T-helper 1 cell treated with Interleukin-12 subunit alpha and Interleukin-12 subunit beta and Interleukin-4 antibody, amounts not matched to agents 30 μg/mL and 1 μg/mL, for 36 hours (primary cell): Measurements from ENCODE around the gene THRB.

Experiments used
- H3K27ac Mint-ChIP-seq: one replicate; pipeline ENCODE4 v1.8.0; 2021; ENCODE audit warnings: mild to moderate bottlenecking, mixed read lengths
- H3K27me3 Mint-ChIP-seq: one replicate; pipeline ENCODE4 v1.8.0; 2021; ENCODE audit warnings: low read depth, mixed read lengths
- H3K36me3 Mint-ChIP-seq: one replicate; pipeline ENCODE4 v1.8.0; 2021; ENCODE audit warnings: low read depth, mixed read lengths
- H3K4me1 Mint-ChIP-seq: one replicate; pipeline ENCODE4 v1.8.0; 2021; ENCODE audit warnings: low read depth, mixed read lengths
- H3K4me3 Mint-ChIP-seq: one replicate; pipeline ENCODE4 v1.8.0; 2021; ENCODE audit warnings: mild to moderate bottlenecking, moderate library complexity, mixed read lengths
- H3K9me3 Mint-ChIP-seq: one replicate; pipeline ENCODE4 v1.8.0; 2021; ENCODE audit warnings: mixed read lengths

THRB gene

GRCh38 chr3:24316887-24317383 lies 177.7 kb downstream of the THRB start:
- H3K4me1 Mint-ChIP-seq = no peaks in the 10 kb centered on the region
- no peak overlapping the region for H3K4me3 Mint-ChIP-seq
- H3K9me3 Mint-ChIP-seq = no peaks in the 10 kb centered on the region
- no peaks in the 10 kb centered on the region for H3K36me3 Mint-ChIP-seq
- no peaks in the 10 kb centered on the region for H3K27me3 Mint-ChIP-seq
- H3K27ac Mint-ChIP-seq = no peak overlapping the region

- no peaks in the 10 kb centered on the region for H3K27me3 Mint-ChIP-seq
- H3K4me1 Mint-ChIP-seq = no peaks in the 10 kb centered on the region
- H3K36me3 Mint-ChIP-seq = no peaks in the 10 kb centered on the region
- no peaks in the 10 kb centered on the region for H3K9me3 Mint-ChIP-seq
- no peak overlapping the region for H3K4me3 Mint-ChIP-seq
- no peak overlapping the region for H3K27ac Mint-ChIP-seq
Observed at GRCh38 chr3:24315971-24316370, 178.7 kb downstream of the THRB start.

GRCh38 chr3:24315356-24315755 lies 179.3 kb downstream of the THRB start:
- H3K4me1 Mint-ChIP-seq = no peaks in the 10 kb centered on the region
- H3K36me3 Mint-ChIP-seq = no peaks in the 10 kb centered on the region
- no peaks in the 10 kb centered on the region for H3K27me3 Mint-ChIP-seq
- no peak overlapping the region for H3K27ac Mint-ChIP-seq
- H3K9me3 Mint-ChIP-seq = no peaks in the 10 kb centered on the region
- no peak overlapping the region for H3K4me3 Mint-ChIP-seq

- Mint-ChIP-seq H3K27me3 (no peaks in the 10 kb centered on the region), H3K36me3 (no peaks in the 10 kb centered on the region), H3K9me3 (no peaks in the 10 kb centered on the region), H3K4me1 (no peaks in the 10 kb centered on the region), H3K4me3 (no peak overlapping the region), H3K27ac (no peak overlapping the region)
Observed at GRCh38 chr3:24311881-24312280, 182.8 kb downstream of the THRB start.

GRCh38 chr3:24310887-24311286 lies 183.8 kb downstream of the THRB start:
- no peaks in the 10 kb centered on the region for H3K36me3 Mint-ChIP-seq
- H3K27me3 Mint-ChIP-seq = no peaks in the 10 kb centered on the region
- H3K9me3 Mint-ChIP-seq = no peaks in the 10 kb centered on the region
- H3K4me3 Mint-ChIP-seq = no peak overlapping the region
- no peaks in the 10 kb centered on the region for H3K4me1 Mint-ChIP-seq
- no peak overlapping the region for H3K27ac Mint-ChIP-seq

- H3K27ac Mint-ChIP-seq = no peak overlapping the region
- H3K4me3 Mint-ChIP-seq = no peak overlapping the region
Observed at GRCh38 chr3:24306518-24306917, 188.1 kb downstream of the THRB start.

GRCh38 chr3:24305795-24306467 lies 188.7 kb downstream of the THRB start:
- H3K4me3 Mint-ChIP-seq = no peak overlapping the region
- H3K9me3 Mint-ChIP-seq = no peaks in the 10 kb centered on the region
- H3K27me3 Mint-ChIP-seq = no peaks in the 10 kb centered on the region
- H3K4me1 Mint-ChIP-seq = no peaks in the 10 kb centered on the region
- no peaks in the 10 kb centered on the region for H3K36me3 Mint-ChIP-seq
- H3K27ac Mint-ChIP-seq = no peak overlapping the region

More at GRCh38 chr3:24306518-24306917, 188.1 kb downstream of the THRB start:
- Mint-ChIP-seq H3K4me1 (no peaks in the 10 kb centered on the region), H3K27me3 (no peaks in the 10 kb centered on the region), H3K36me3 (no peaks in the 10 kb centered on the region), H3K9me3 (no peaks in the 10 kb centered on the region)

- H3K27me3 Mint-ChIP-seq = no peaks in the 10 kb centered on the region
- H3K4me1 Mint-ChIP-seq = no peaks in the 10 kb centered on the region
- H3K9me3 Mint-ChIP-seq = no peaks in the 10 kb centered on the region
- H3K27ac Mint-ChIP-seq = no peak overlapping the region
- no peak overlapping the region for H3K4me3 Mint-ChIP-seq
- H3K36me3 Mint-ChIP-seq = no peaks in the 10 kb centered on the region
Observed at GRCh38 chr3:24303057-24303754, 191.4 kb downstream of the THRB start.

- no peaks in the 10 kb centered on the region for H3K36me3 Mint-ChIP-seq
- H3K4me3 Mint-ChIP-seq = no peak overlapping the region
- no peaks in the 10 kb centered on the region for H3K27me3 Mint-ChIP-seq
- no peak overlapping the region for H3K27ac Mint-ChIP-seq
- no peaks in the 10 kb centered on the region for H3K4me1 Mint-ChIP-seq
- no peaks in the 10 kb centered on the region for H3K9me3 Mint-ChIP-seq
Observed at GRCh38 chr3:24302396-24302795, 192.3 kb downstream of the THRB start.

GRCh38 chr3:24300949-24301348 lies 193.7 kb downstream of the THRB start:
- Mint-ChIP-seq H3K27ac (no peak overlapping the region), H3K4me3 (no peak overlapping the region), H3K4me1 (no peaks in the 10 kb centered on the region), H3K9me3 (no peaks in the 10 kb centered on the region), H3K27me3 (no peaks in the 10 kb centered on the region), H3K36me3 (no peaks in the 10 kb centered on the region)

- no peak overlapping the region for H3K27ac Mint-ChIP-seq
- no peaks in the 10 kb centered on the region for H3K27me3 Mint-ChIP-seq
- no peak overlapping the region for H3K4me3 Mint-ChIP-seq
- H3K4me1 Mint-ChIP-seq = no peaks in the 10 kb centered on the region
- H3K9me3 Mint-ChIP-seq = no peaks in the 10 kb centered on the region
- no peaks in the 10 kb centered on the region for H3K36me3 Mint-ChIP-seq
Observed at GRCh38 chr3:24299806-24300626, 194.6 kb downstream of the THRB start.

- H3K36me3 Mint-ChIP-seq = no peaks in the 10 kb centered on the region
Observed at GRCh38 chr3:24299246-24299805, 195.3 kb downstream of the THRB start.

GRCh38 chr3:24296441-24297205 lies 198.0 kb downstream of the THRB start:
- Mint-ChIP-seq H3K27me3 (no peaks in the 10 kb centered on the region), H3K27ac (no peak overlapping the region), H3K36me3 (no peaks in the 10 kb centered on the region), H3K9me3 (no peaks in the 10 kb centered on the region), H3K4me1 (no peaks in the 10 kb centered on the region), H3K4me3 (no peak overlapping the region)

More at GRCh38 chr3:24299246-24299805, 195.3 kb downstream of the THRB start:
- Mint-ChIP-seq H3K27me3 (no peaks in the 10 kb centered on the region), H3K4me3 (no peak overlapping the region), H3K4me1 (no peaks in the 10 kb centered on the region), H3K27ac (no peak overlapping the region), H3K9me3 (no peaks in the 10 kb centered on the region)

- Mint-ChIP-seq H3K27me3 (no peaks in the 10 kb centered on the region), H3K36me3 (no peaks in the 10 kb centered on the region), H3K4me3 (no peak overlapping the region), H3K27ac (no peak overlapping the region), H3K9me3 (no peaks in the 10 kb centered on the region), H3K4me1 (no peaks in the 10 kb centered on the region)
Observed at GRCh38 chr3:24294150-24294549, 200.5 kb downstream of the THRB start.
